ENCODE measurements around the gene ORM1. TPM values are rescaled to one million over a fixed set of nuclear protein-coding genes. Genes with fewer than 3 reads are reported as not detected.

The ORM1 gene
- total and polyA plus RNA-seq, 4 donors, result 1,297 to 69,591 (median 37,095) TPM

- Histone ChIP-seq H3K9me3 (ENCODE audit: control insufficient read depth in 4 of 4, low read length in 3 of 4) (no peaks in the 10 kb centered on the region), H3K36me3 (ENCODE audit: control insufficient read depth in 4 of 4, insufficient read depth in 3 of 4, low read depth in 1 of 4, low read length in 3 of 4) (peaks cover 0 to 13% (median 9%) of the 10 kb centered on the region in 4 donors), H3K4me1 (ENCODE audit: control insufficient read depth in 4 of 4, insufficient read depth in 4 of 4, low read length in 3 of 4) (peaks cover 0 to 22% (median 16%) of the 10 kb centered on the region in 4 donors), H3K4me3 (ENCODE audit: low read depth in 1 of 3, low read length in 3 of 3) (no peak overlapping the region), H3K27me3 (ENCODE audit: control insufficient read depth in 4 of 4, insufficient read depth in 4 of 4, low read length in 3 of 4) (no peaks in the 10 kb centered on the region), H3K27ac (ENCODE audit: low read depth in 1 of 2, low read length in 2 of 2) (no peak overlapping the region), H3K9ac (ENCODE audit: low read depth in 1 of 2, low read length in 2 of 2) (no peak overlapping the region)
- peak; percentile 24 for DNase-seq (ENCODE audit: low spot score)
- TF ChIP-seq TAF1 (conservative IDR thresholded peaks at IDR 0.05), result no peak
- no peak for TF ChIP-seq HNF4A (conservative IDR thresholded peaks at IDR 0.05)
- TF ChIP-seq EGR1 (IDR thresholded peaks at IDR 0.05; ENCODE audit: low read depth in 2 of 2), result no peak
- no peak for TF ChIP-seq MAX (IDR thresholded peaks at IDR 0.05)
- TF ChIP-seq SP1 (IDR thresholded peaks at IDR 0.05), result no peak
- TF ChIP-seq RXRA (IDR thresholded peaks at IDR 0.05), result no peak
- TF ChIP-seq HNF4G (IDR thresholded peaks at IDR 0.05), result no peak
- no peak for TF ChIP-seq NR2F2 (IDR thresholded peaks at IDR 0.05)
- WGBS, result 86% methylated on average over 15 of the region's 15 CpGs
Measured at GRCh38 chr9:114301798-114302565, 20.9 kb upstream of the ORM1 start.

- DNase-seq (ENCODE audit: low spot score), result no peak
- H3K9me3 ChIP-seq (ENCODE audit: control insufficient read depth in 4 of 4, low read length in 3 of 4), result no peaks in the 10 kb centered on the region
- H3K27me3 ChIP-seq (ENCODE audit: control insufficient read depth in 4 of 4, insufficient read depth in 4 of 4, low read length in 3 of 4), result no peaks in the 10 kb centered on the region
- 85% methylated on average over 6 of the region's 6 CpGs for WGBS
- peaks cover 0 to 13% (median 8%) of the 10 kb centered on the region in 4 donors for H3K36me3 ChIP-seq (ENCODE audit: control insufficient read depth in 4 of 4, insufficient read depth in 3 of 4, low read depth in 1 of 4, low read length in 3 of 4)
- no peak for TF ChIP-seq YY1 (IDR thresholded peaks at IDR 0.05)
- TF ChIP-seq TAF1 (conservative IDR thresholded peaks at IDR 0.05), result no peak
- TF ChIP-seq JUND (IDR thresholded peaks at IDR 0.05), result no peak
- TF ChIP-seq RAD21 (IDR thresholded peaks at IDR 0.05), result no peak
- no peak for TF ChIP-seq HNF4G (IDR thresholded peaks at IDR 0.05)
- no peak for TF ChIP-seq NR2F2 (IDR thresholded peaks at IDR 0.05)
- TF ChIP-seq ATF3 (IDR thresholded peaks at IDR 0.05), result no peak
- TF ChIP-seq FOXA1 (IDR thresholded peaks at IDR 0.05), result no peak
- H3K4me1 ChIP-seq (ENCODE audit: control insufficient read depth in 4 of 4, insufficient read depth in 4 of 4, low read length in 3 of 4), result peaks cover 0 to 28% (median 16%) of the 10 kb centered on the region in 4 donors
- no peak overlapping the region for H3K27ac ChIP-seq (ENCODE audit: low read depth in 1 of 2, low read length in 2 of 2)
- H3K9ac ChIP-seq (ENCODE audit: low read depth in 1 of 2, low read length in 2 of 2), result no peak overlapping the region
- no peak overlapping the region for H3K4me3 ChIP-seq (ENCODE audit: low read depth in 1 of 3, low read length in 3 of 3)
Measured at GRCh38 chr9:114302727-114303126, 20.2 kb upstream of the ORM1 start.

- TF ChIP-seq RXRA (IDR thresholded peaks at IDR 0.05) (no peak), HNF4G (IDR thresholded peaks at IDR 0.05) (no peak), FOXA2 (IDR thresholded peaks at IDR 0.05) (no peak), ZBTB33 (IDR thresholded peaks at IDR 0.05) (no peak), HNF4A (conservative IDR thresholded peaks at IDR 0.05) (no peak), SP1 (IDR thresholded peaks at IDR 0.05) (no peak)
- 94% methylated on average over 5 of the region's 5 CpGs for WGBS
- H3K27me3 ChIP-seq (ENCODE audit: control insufficient read depth in 4 of 4, insufficient read depth in 4 of 4, low read length in 3 of 4), result no peaks in the 10 kb centered on the region
- H3K4me1 ChIP-seq (ENCODE audit: control insufficient read depth in 4 of 4, insufficient read depth in 4 of 4, low read length in 3 of 4), result peaks cover 0 to 35% (median 16%) of the 10 kb centered on the region in 4 donors
- no peak for DNase-seq (ENCODE audit: low spot score)
- H3K9me3 ChIP-seq (ENCODE audit: control insufficient read depth in 4 of 4, low read length in 3 of 4), result no peaks in the 10 kb centered on the region
- H3K9ac ChIP-seq (ENCODE audit: low read depth in 1 of 2, low read length in 2 of 2), result no peak overlapping the region
- H3K4me3 ChIP-seq (ENCODE audit: low read depth in 1 of 3, low read length in 3 of 3), result no peak overlapping the region
- peaks cover 0 to 16% (median 8%) of the 10 kb centered on the region in 4 donors for H3K36me3 ChIP-seq (ENCODE audit: control insufficient read depth in 4 of 4, insufficient read depth in 3 of 4, low read depth in 1 of 4, low read length in 3 of 4)
- no peak overlapping the region for H3K27ac ChIP-seq (ENCODE audit: low read depth in 1 of 2, low read length in 2 of 2)
Measured at GRCh38 chr9:114303571-114303970, 19.3 kb upstream of the ORM1 start.

All from liver (tissue), 9 donors.